ENCODE results near the gene DUSP16. TPM values are rescaled to one million over a fixed set of nuclear protein-coding genes. Genes with fewer than 3 reads are reported as not detected.
A peak's percentile ranks its signal among the peaks of the same experiment; 100 is the strongest.
"Not testable (repeated sequence)": the region's sequence is repeated elsewhere in the genome, so short reads cannot be mapped to it uniquely, and the experiment has no call there.

Gene DUSP16
- polyA plus RNA-seq, 4 donors: 22.5 to 83.4 (median 30.1) TPM

- no peak for DNase-seq
- peaks cover 9 to 55% (median 10%) of the 10 kb centered on the region in 3 donors for H3K4me1 ChIP-seq (ENCODE audit: control insufficient read depth in 3 of 3, insufficient read depth in 2 of 3, low read depth in 1 of 3, low read length in 2 of 3)
- H3K27ac ChIP-seq (ENCODE audit: low read depth in 1 of 3, low read length in 2 of 3): peak overlapping the region; percentile 27 to 79 (median 53)
- 29 to 51% (median 34%) methylated on average over 6 of the region's 6 CpGs for WGBS, 3 donors
- H3K27me3 ChIP-seq (ENCODE audit: control insufficient read depth in 3 of 3, insufficient read depth in 3 of 3, low read length in 3 of 3): no peaks in the 10 kb centered on the region
- no peak overlapping the region for H3K4me3 ChIP-seq (ENCODE audit: low read depth in 1 of 3, low read length in 3 of 3)
- H3K9me3 ChIP-seq (ENCODE audit: control insufficient read depth in 2 of 2, insufficient read depth in 1 of 2, low read depth in 1 of 2, low read length in 1 of 2): no peaks in the 10 kb centered on the region
- no peak for FAIRE-seq
- H3K36me3 ChIP-seq (ENCODE audit: control insufficient read depth in 3 of 3, insufficient read depth in 2 of 3, low read depth in 1 of 3, low read length in 3 of 3): peaks cover 0 to 8% (median 0%) of the 10 kb centered on the region in 3 donors
These were observed 34.0 kb downstream of the DUSP16 start for GRCh38 chr12:12528361-12529270.

- WGBS, 3 donors: 41 to 68% (median 60%) methylated on average over 5 of the region's 5 CpGs
- FAIRE-seq (no peak), DNase-seq (peak; percentile 42 to 60)
- H3K36me3 ChIP-seq (ENCODE audit: control insufficient read depth in 3 of 3, insufficient read depth in 2 of 3, low read depth in 1 of 3, low read length in 3 of 3): peaks cover 0 to 8% (median 0%) of the 10 kb centered on the region in 3 donors
- H3K4me3 ChIP-seq (ENCODE audit: low read depth in 1 of 3, low read length in 3 of 3): no peak overlapping the region
- H3K27ac ChIP-seq (ENCODE audit: low read depth in 1 of 3, low read length in 2 of 3): peak overlapping the region; percentile 27 to 79 (median 53)
- H3K4me1 ChIP-seq (ENCODE audit: control insufficient read depth in 3 of 3, insufficient read depth in 2 of 3, low read depth in 1 of 3, low read length in 2 of 3): peaks cover 7 to 49% (median 10%) of the 10 kb centered on the region in 3 donors
- no peaks in the 10 kb centered on the region for H3K9me3 ChIP-seq (ENCODE audit: control insufficient read depth in 2 of 2, insufficient read depth in 1 of 2, low read depth in 1 of 2, low read length in 1 of 2)
- no peaks in the 10 kb centered on the region for H3K27me3 ChIP-seq (ENCODE audit: control insufficient read depth in 3 of 3, insufficient read depth in 3 of 3, low read length in 3 of 3)
These were observed 34.8 kb downstream of the DUSP16 start for GRCh38 chr12:12527820-12528296.

- H3K27me3 ChIP-seq (ENCODE audit: control insufficient read depth in 3 of 3, insufficient read depth in 3 of 3, low read length in 3 of 3): no peaks in the 10 kb centered on the region
- peaks cover 0 to 9% (median 6%) of the 10 kb centered on the region in 3 donors for H3K36me3 ChIP-seq (ENCODE audit: control insufficient read depth in 3 of 3, insufficient read depth in 2 of 3, low read depth in 1 of 3, low read length in 3 of 3)
- H3K27ac ChIP-seq (ENCODE audit: low read depth in 1 of 3, low read length in 2 of 3): no peak overlapping the region
- FAIRE-seq: no peak
- no peak for DNase-seq
- H3K9me3 ChIP-seq (ENCODE audit: control insufficient read depth in 2 of 2, insufficient read depth in 1 of 2, low read depth in 1 of 2, low read length in 1 of 2): no peaks in the 10 kb centered on the region
- no peak overlapping the region for H3K4me3 ChIP-seq (ENCODE audit: low read depth in 1 of 3, low read length in 3 of 3)
- peaks cover 7 to 55% (median 9%) of the 10 kb centered on the region in 3 donors for H3K4me1 ChIP-seq (ENCODE audit: control insufficient read depth in 3 of 3, insufficient read depth in 2 of 3, low read depth in 1 of 3, low read length in 2 of 3)
These were observed 38.5 kb downstream of the DUSP16 start for GRCh38 chr12:12524128-12524527.

GRCh38 chr12:12523229-12523628 lies 39.4 kb downstream of the DUSP16 start:
- H3K36me3 ChIP-seq (ENCODE audit: control insufficient read depth in 3 of 3, insufficient read depth in 2 of 3, low read depth in 1 of 3, low read length in 3 of 3): peaks cover 2 to 9% (median 8%) of the 10 kb centered on the region in 3 donors
- no peaks in the 10 kb centered on the region for H3K27me3 ChIP-seq (ENCODE audit: control insufficient read depth in 3 of 3, insufficient read depth in 3 of 3, low read length in 3 of 3)
- no peak overlapping the region for H3K27ac ChIP-seq (ENCODE audit: low read depth in 1 of 3, low read length in 2 of 3)
- DNase-seq (no peak), FAIRE-seq (no peak)
- H3K4me3 ChIP-seq (ENCODE audit: low read depth in 1 of 3, low read length in 3 of 3): no peak overlapping the region
- no peaks in the 10 kb centered on the region for H3K9me3 ChIP-seq (ENCODE audit: control insufficient read depth in 2 of 2, insufficient read depth in 1 of 2, low read depth in 1 of 2, low read length in 1 of 2)
- peaks cover 9 to 53% (median 11%) of the 10 kb centered on the region in 3 donors for H3K4me1 ChIP-seq (ENCODE audit: control insufficient read depth in 3 of 3, insufficient read depth in 2 of 3, low read depth in 1 of 3, low read length in 2 of 3)

GRCh38 chr12:12522657-12523056 lies 40.0 kb downstream of the DUSP16 start:
- H3K27me3 ChIP-seq (ENCODE audit: control insufficient read depth in 3 of 3, insufficient read depth in 3 of 3, low read length in 3 of 3); DNase-seq; H3K9me3 ChIP-seq (ENCODE audit: control insufficient read depth in 2 of 2, insufficient read depth in 1 of 2, low read depth in 1 of 2, low read length in 1 of 2); H3K27ac ChIP-seq (ENCODE audit: low read depth in 1 of 3, low read length in 2 of 3); H3K4me3 ChIP-seq (ENCODE audit: low read depth in 1 of 3, low read length in 3 of 3); FAIRE-seq: not testable (repeated sequence)
- WGBS, 3 donors: 83 to 93% (median 91%) methylated on average over 4 of the region's 4 CpGs
- Histone ChIP-seq H3K36me3 (ENCODE audit: control insufficient read depth in 3 of 3, insufficient read depth in 2 of 3, low read depth in 1 of 3, low read length in 3 of 3) (peaks cover 2 to 12% (median 8%) of the 10 kb centered on the region in 3 donors), H3K4me1 (ENCODE audit: control insufficient read depth in 3 of 3, insufficient read depth in 2 of 3, low read depth in 1 of 3, low read length in 2 of 3) (peaks cover 5 to 52% (median 7%) of the 10 kb centered on the region in 3 donors)

- FAIRE-seq (no peak), DNase-seq (no peak)
These were observed 40.8 kb downstream of the DUSP16 start for GRCh38 chr12:12521888-12522287.

GRCh38 chr12:12521044-12521485 lies 41.6 kb downstream of the DUSP16 start:
- peaks cover 6 to 50% (median 7%) of the 10 kb centered on the region in 3 donors for H3K4me1 ChIP-seq (ENCODE audit: control insufficient read depth in 3 of 3, insufficient read depth in 2 of 3, low read depth in 1 of 3, low read length in 2 of 3)
- FAIRE-seq (no peak), DNase-seq (peak; percentile 58 to 66)
- peak overlapping the region in 1 of 3 donors; percentile 26 for H3K27ac ChIP-seq (ENCODE audit: low read depth in 1 of 3, low read length in 2 of 3)
- no peaks in the 10 kb centered on the region for H3K27me3 ChIP-seq (ENCODE audit: control insufficient read depth in 3 of 3, insufficient read depth in 3 of 3, low read length in 3 of 3)
- peaks cover 2 to 13% (median 11%) of the 10 kb centered on the region in 3 donors for H3K36me3 ChIP-seq (ENCODE audit: control insufficient read depth in 3 of 3, insufficient read depth in 2 of 3, low read depth in 1 of 3, low read length in 3 of 3)
- 53 to 75% (median 59%) methylated on average over 8 of the region's 8 CpGs for WGBS, 3 donors
- H3K4me3 ChIP-seq (ENCODE audit: low read depth in 1 of 3, low read length in 3 of 3): no peak overlapping the region
- no peaks in the 10 kb centered on the region for H3K9me3 ChIP-seq (ENCODE audit: control insufficient read depth in 2 of 2, insufficient read depth in 1 of 2, low read depth in 1 of 2, low read length in 1 of 2)

More at GRCh38 chr12:12521888-12522287, 40.8 kb downstream of the DUSP16 start:
- Histone ChIP-seq H3K4me1 (ENCODE audit: control insufficient read depth in 3 of 3, insufficient read depth in 2 of 3, low read depth in 1 of 3, low read length in 2 of 3) (peaks cover 6 to 52% (median 7%) of the 10 kb centered on the region in 3 donors), H3K27ac (ENCODE audit: low read depth in 1 of 3, low read length in 2 of 3) (peak overlapping the region in 1 of 3 donors; percentile 49), H3K27me3 (ENCODE audit: control insufficient read depth in 3 of 3, insufficient read depth in 3 of 3, low read length in 3 of 3) (no peaks in the 10 kb centered on the region), H3K4me3 (ENCODE audit: low read depth in 1 of 3, low read length in 3 of 3) (no peak overlapping the region), H3K36me3 (ENCODE audit: control insufficient read depth in 3 of 3, insufficient read depth in 2 of 3, low read depth in 1 of 3, low read length in 3 of 3) (peaks cover 2 to 12% (median 9%) of the 10 kb centered on the region in 3 donors), H3K9me3 (ENCODE audit: control insufficient read depth in 2 of 2, insufficient read depth in 1 of 2, low read depth in 1 of 2, low read length in 1 of 2) (no peaks in the 10 kb centered on the region)
- 80 to 83% (median 81%) methylated on average over 6 of the region's 6 CpGs for WGBS, 3 donors

- FAIRE-seq: no peak
- Histone ChIP-seq H3K36me3 (ENCODE audit: control insufficient read depth in 3 of 3, insufficient read depth in 2 of 3, low read depth in 1 of 3, low read length in 3 of 3) (peaks cover 2 to 21% (median 11%) of the 10 kb centered on the region in 3 donors), H3K4me1 (ENCODE audit: control insufficient read depth in 3 of 3, insufficient read depth in 2 of 3, low read depth in 1 of 3, low read length in 2 of 3) (peaks cover 6 to 50% (median 7%) of the 10 kb centered on the region in 3 donors), H3K9me3 (ENCODE audit: control insufficient read depth in 2 of 2, insufficient read depth in 1 of 2, low read depth in 1 of 2, low read length in 1 of 2) (no peaks in the 10 kb centered on the region), H3K27ac (ENCODE audit: low read depth in 1 of 3, low read length in 2 of 3) (peak overlapping the region in 1 of 3 donors; percentile 80), H3K4me3 (ENCODE audit: low read depth in 1 of 3, low read length in 3 of 3) (no peak overlapping the region), H3K27me3 (ENCODE audit: control insufficient read depth in 3 of 3, insufficient read depth in 3 of 3, low read length in 3 of 3) (no peaks in the 10 kb centered on the region)
- DNase-seq: no peak
These were observed 42.4 kb downstream of the DUSP16 start for GRCh38 chr12:12520273-12520672.
